Measurements from ENCODE around the gene EPHA3.

GRCh38 chr3:89182056-89182455 is 74.6 kb downstream of the EPHA3 start:
- TF ChIP-seq CTCF (IDR thresholded peaks at IDR 0.05 in 2 of 3, conservative IDR thresholded peaks at IDR 0.05 in 1 of 3; ENCODE audit: insufficient read depth in 2 of 3, low read depth in 1 of 3, low read length in 3 of 3) (no peak), E4F1 (CRISPR knock-in tag; IDR thresholded peaks at IDR 0.05; ENCODE audit: borderline replicate concordance) (no peak), NFE2 (IDR thresholded peaks at IDR 0.05; ENCODE audit: low read depth) (no peak), ZNF384 (IDR thresholded peaks at IDR 0.05; ENCODE audit: low read depth, low read length) (no peak), CTCFL (IDR thresholded peaks at IDR 0.05; ENCODE audit: borderline replicate concordance, insufficient read depth, low read depth, low read length, poor library complexity, severe bottlenecking) (no peak), RAD21 (CRISPR knock-in tag; conservative IDR thresholded peaks at IDR 0.05 in 1 of 2, IDR thresholded peaks at IDR 0.05 in 1 of 2) (no peak), ZKSCAN1 (IDR thresholded peaks at IDR 0.05; ENCODE audit: low read depth, low read length) (no peak), EZH2 (IDR thresholded peaks at IDR 0.05; ENCODE audit: borderline replicate concordance, low read depth, low read length) (no peak), ZNF76 (CRISPR knock-in tag; IDR thresholded peaks at IDR 0.05; ENCODE audit: borderline replicate concordance) (no peak), MNT (conservative IDR thresholded peaks at IDR 0.05) (no peak), FOXM1 (IDR thresholded peaks at IDR 0.05; ENCODE audit: low read depth) (no peak), FOXM1 (CRISPR knock-in tag; IDR thresholded peaks at IDR 0.05; ENCODE audit: low read depth) (no peak), AFF4 (CRISPR knock-in tag; IDR thresholded peaks at IDR 0.05) (no peak), ZNF280B (CRISPR knock-in tag; IDR thresholded peaks at IDR 0.05) (no peak), MYC (IDR thresholded peaks at IDR 0.05; ENCODE audit: low read depth, low read length) (no peak), MYC (CRISPR knock-in tag; IDR thresholded peaks at IDR 0.05; ENCODE audit: borderline replicate concordance, low read depth) (no peak)

Data from K562 (cell line).